Spleen (tissue), 11 donors: Measurements from ENCODE around the gene SIGLEC9. TPM values are rescaled to one million over a fixed set of nuclear protein-coding genes. Genes with fewer than 3 reads are reported as not detected.

Source experiments
- DNase-seq: peaks from one replicate; pipeline ENCODE4 v3.0.0-alpha.2; 2020
- H3K27ac ChIP-seq, 8 donors: fragments of 200-600 bp; sonication (generic) in 7 of 8; 1 replicate in 4 of 8; 2 replicates in 4 of 8; pipeline versions ENCODE4 v1.5.0 to v1.8.0; 2016 to 2021; ENCODE audit warnings: inconsistent platforms in 4 of 8, mild to moderate bottlenecking in 4 of 8, moderate library complexity in 1 of 8
- H3K27me3 ChIP-seq, 7 donors: fragments of 200-600 bp; sonication (generic) in 6 of 7; replicated peaks in 1 of 7; 1 replicate in 4 of 7; 2 replicates in 3 of 7; pipeline versions ENCODE4 v1.5.0 to v1.8.0; 2016 to 2021; ENCODE audit warnings: inconsistent platforms in 3 of 7, mild to moderate bottlenecking in 1 of 7
- H3K36me3 ChIP-seq, 6 donors: fragments of 200-600 bp; sonication (generic) in 5 of 6; 1 replicate in 4 of 6; 2 replicates in 2 of 6; pipeline versions ENCODE4 v1.5.0 to v1.8.0; 2016 to 2021; ENCODE audit warnings: inconsistent platforms in 2 of 6
- H3K4me1 ChIP-seq, 6 donors: fragments of 200-600 bp; sonication (generic) in 5 of 6; 1 replicate in 3 of 6; 2 replicates in 3 of 6; pipeline versions ENCODE4 v1.5.0 to v1.8.0; 2016 to 2021; ENCODE audit warnings: inconsistent platforms in 3 of 6
- H3K4me3 ChIP-seq, 8 donors: fragments of 200-600 bp; sonication (generic) in 7 of 8; 1 replicate in 4 of 8; 2 replicates in 4 of 8; pipeline versions ENCODE4 v1.5.0 to v1.8.0; 2016 to 2021; ENCODE audit warnings: inconsistent platforms in 4 of 8, mild to moderate bottlenecking in 4 of 8, moderate library complexity in 2 of 8
- H3K9me3 ChIP-seq, 8 donors: fragments of 200-600 bp; sonication (generic) in 7 of 8; 1 replicate in 4 of 8; 2 replicates in 4 of 8; pipeline versions ENCODE4 v1.5.0 to v1.8.0; 2016 to 2021; ENCODE audit warnings: inconsistent platforms in 4 of 8
- CTCF ChIP-seq, 11 experiments: fragments of 200-600 bp in 7 of 11; fragments of 450-650 bp in 4 of 11; sonication (generic) in 4 of 11; IDR thresholded peaks in 8 of 11; conservative IDR thresholded peaks in 3 of 11; 1 replicate in 7 of 11; 2 replicates in 4 of 11; pipeline versions ENCODE4 v1.4.0 to v1.8.0; 2016 to 2021; ENCODE audit warnings: antibody characterized with exemption in 11 of 11, inconsistent platforms in 4 of 11, mild to moderate bottlenecking in 1 of 11
- POLR2A ChIP-seq, 3 donors: fragments of 450-650 bp; IDR thresholded peaks; one replicate each; pipeline ENCODE4 v1.5.1; 2017; ENCODE audit warnings: antibody characterized with exemption in 3 of 3, mild to moderate bottlenecking in 1 of 3
- POLR2AphosphoS5 ChIP-seq, 3 donors: sonication (generic); formaldehyde crosslinking; IDR thresholded peaks; one replicate each; pipeline ENCODE4 v1.5.1; 2017; ENCODE audit warnings: antibody characterized with exemption in 3 of 3
- WGBS, 5 donors: extraction: QIAGEN DNeasy Blood & Tissue Kit in 3 of 5; methylation state at CpG; one replicate each; pipeline versions ENCODE4 v1.1.5 to v1.1.7; 2013 to 2018; 5-methylcytosine and 5-hydroxymethylcytosine counted together
- intact Hi-C: fragments of 100-400 bp; cut with DNase I; formaldehyde crosslinking; loops from one replicate; pipeline ENCODE4 v1.15.0; 2023; ENCODE audit warnings: low total_unique reads
- polyA plus RNA-seq, 3 donors: library from polyadenylated mRNA; stranded (reverse); fragments of 200-250 nt; gene quantifications; one replicate each; pipeline ENCODE4 v1.2.1, GENCODE V29; 2013
- total RNA-seq, 7 donors: library from RNA; depleted of rRNA in 3 of 7; stranded (reverse); fragments of >200 nt in 3 of 7; fragmentation: NEBNext Ultra II Directional in 4 of 7; extraction: Animal tissue kit (Norgen Biotek cat#: 25700) in 4 of 7; gene quantifications; one replicate each; pipeline versions ENCODE4 v1.1.0 to v1.2.1, GENCODE V29; 2016 to 2021
- donor health status: healthy with polysubstance abuse.
- donor health status: DM: no; HTN: no; CAD: no; lungs with moderate emphysema.
- donor health status: DM: no; HTN: no; CAD: no.
- donor health status: Bipolar disorder and iron deficiency.
- donor health status: healthy.
- donor health status: DM: no; HTN: no; CAD: no.
- donor health status: DM: yes; HTN: yes; CAD: no.

The SIGLEC9 gene
- total and polyA plus RNA-seq, 10 donors = 4.6 to 81.3 (median 37.8) TPM

DNA sequence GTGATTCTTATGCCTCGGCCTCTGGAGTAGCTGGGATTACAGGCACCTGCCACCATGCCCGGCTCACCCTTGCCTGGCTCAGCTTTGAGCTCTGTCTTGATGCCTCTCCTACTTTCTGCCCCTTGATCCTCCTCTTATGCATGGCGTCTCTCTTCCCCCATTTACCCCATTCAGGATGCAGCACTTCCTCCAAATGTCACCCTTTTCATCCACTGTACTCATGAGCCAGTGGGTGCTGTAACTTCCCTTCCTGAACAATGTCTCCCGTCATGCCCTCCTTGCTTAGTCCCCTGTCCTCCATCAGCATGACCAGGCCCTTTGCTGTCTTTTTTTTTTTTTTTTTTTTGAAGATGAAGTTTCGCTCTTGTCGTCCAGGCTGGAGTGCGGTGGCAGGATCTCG, 3.4 kb upstream of the SIGLEC9 start:
- H3K4me3 ChIP-seq = no peak overlapping the region
- TF ChIP-seq CTCF (IDR thresholded peaks at IDR 0.05 in 8 of 11, conservative IDR thresholded peaks at IDR 0.05 in 3 of 11) (no peak), POLR2AphosphoS5 (IDR thresholded peaks at IDR 0.05) (peak in 1 of 3 donors; percentile 54)
- H3K27ac ChIP-seq = peak overlapping the region in 7 of 8 donors; percentile 10 to 97 (median 90)
- WGBS, 5 donors = 70 to 87% (median 76%) methylated on average over 8 of the region's 8 CpGs
- no peaks in the 10 kb centered on the region for H3K9me3 ChIP-seq
- H3K36me3 ChIP-seq = no peaks in the 10 kb centered on the region
- peak; percentile 70 for DNase-seq
- H3K4me1 ChIP-seq = peaks cover 0 to 65% (median 30%) of the 10 kb centered on the region in 6 donors
- peaks cover 0 to 4% (median 0%) of the 10 kb centered on the region in 7 donors for H3K27me3 ChIP-seq
- intact Hi-C loops = no loop called here

GRCh38 chr19:51122112-51122981, 2.4 kb upstream of the SIGLEC9 start:
- peak overlapping the region in 1 of 8 donors; percentile 62 for H3K4me3 ChIP-seq
- peak overlapping the region; percentile 4 to 97 (median 88) for H3K27ac ChIP-seq
- TF ChIP-seq CTCF (IDR thresholded peaks at IDR 0.05 in 8 of 11, conservative IDR thresholded peaks at IDR 0.05 in 3 of 11) (no peak), POLR2AphosphoS5 (IDR thresholded peaks at IDR 0.05) (peak in 2 of 3 donors; percentile 46 to 47), POLR2A (IDR thresholded peaks at IDR 0.05) (no peak)
- peaks cover 0 to 72% (median 30%) of the 10 kb centered on the region in 6 donors for H3K4me1 ChIP-seq
- WGBS, 5 donors = 81 to 85% (median 83%) methylated on average over 22 of the region's 22 CpGs
- intact Hi-C loops = no loop called here
- DNase-seq = peak; percentile 78
- no peaks in the 10 kb centered on the region for H3K9me3 ChIP-seq
- H3K27me3 ChIP-seq = peaks cover 0 to 4% (median 0%) of the 10 kb centered on the region in 7 donors
- peaks cover 0 to 2% (median 0%) of the 10 kb centered on the region in 6 donors for H3K36me3 ChIP-seq

GRCh38 chr19:51123381-51123800, 1.3 kb upstream of the SIGLEC9 start:
- peak; percentile 85 for DNase-seq
- 23 to 43% (median 34%) methylated on average over 6 of the region's 6 CpGs for WGBS, 5 donors
- H3K4me1 ChIP-seq = peaks cover 0 to 83% (median 30%) of the 10 kb centered on the region in 6 donors
- peak overlapping the region in 2 of 8 donors; percentile 6 to 62 for H3K4me3 ChIP-seq
- intact Hi-C loops = no loop called here
- TF ChIP-seq POLR2AphosphoS5 (IDR thresholded peaks at IDR 0.05) (peak in 1 of 3 donors; percentile 68), POLR2A (IDR thresholded peaks at IDR 0.05) (no peak)
- H3K9me3 ChIP-seq = no peaks in the 10 kb centered on the region
- peak overlapping the region; percentile 4 to 97 (median 88) for H3K27ac ChIP-seq
- peaks cover 0 to 10% (median 0%) of the 10 kb centered on the region in 6 donors for H3K36me3 ChIP-seq
- H3K27me3 ChIP-seq = peaks cover 0 to 4% (median 0%) of the 10 kb centered on the region in 7 donors

DNA sequence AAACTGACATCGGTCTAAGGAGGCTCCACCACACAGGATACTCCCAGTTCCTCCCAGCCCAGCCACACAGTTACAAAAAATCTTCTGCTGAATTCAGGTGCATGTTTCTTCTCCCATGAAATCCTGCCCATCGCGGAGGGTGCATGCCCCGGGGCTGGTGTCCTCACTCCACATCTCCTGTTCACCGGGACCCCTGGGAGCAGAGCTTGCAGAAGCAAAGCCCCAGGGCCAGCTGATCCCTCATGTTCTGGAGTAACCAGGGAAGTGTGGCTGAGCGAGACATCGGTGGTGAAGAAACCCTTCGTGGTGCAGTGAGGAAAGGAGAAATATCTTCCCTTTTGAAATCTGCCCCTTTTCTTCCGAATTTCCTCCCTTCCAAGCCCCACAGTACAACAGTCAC, 904 bp upstream of the SIGLEC9 start:
- Histone ChIP-seq H3K4me1 (peaks cover 0 to 87% (median 30%) of the 10 kb centered on the region in 6 donors), H3K4me3 (peak overlapping the region in 2 of 8 donors; percentile 6 to 62), H3K27ac (peak overlapping the region; percentile 4 to 97 (median 88)), H3K27me3 (peaks cover 0 to 4% (median 0%) of the 10 kb centered on the region in 7 donors), H3K36me3 (peaks cover 0 to 15% (median 0%) of the 10 kb centered on the region in 6 donors), H3K9me3 (no peaks in the 10 kb centered on the region)
- intact Hi-C loops = no loop called here
- WGBS, 5 donors = 49 to 64% (median 59%) methylated on average over 9 of the region's 9 CpGs
- TF ChIP-seq CTCF (IDR thresholded peaks at IDR 0.05 in 8 of 11, conservative IDR thresholded peaks at IDR 0.05 in 3 of 11) (no peak), POLR2A (IDR thresholded peaks at IDR 0.05) (no peak), POLR2AphosphoS5 (IDR thresholded peaks at IDR 0.05) (no peak)
- peak; percentile 82 for DNase-seq
